H1 (cell line): ENCODE results near the gene AKAP8. TPM values are rescaled to one million over a fixed set of nuclear protein-coding genes. Genes with fewer than 3 reads are reported as not detected.

Experiments
- CTCF ChIA-PET: fragments of 300-600 bp; sonication (Branson Sonifier 250); formaldehyde crosslinking; loops from one replicate; lab custom pipeline; 2021; ENCODE audit not compliant: partially characterized antibody; lab: Charles Lee
- POLR2A ChIA-PET: fragments of 300-600 bp; sonication (Branson Sonifier 250); formaldehyde crosslinking; loops from one replicate; lab custom pipeline; 2021; ENCODE audit warnings: inconsistent platforms; ENCODE audit not compliant: partially characterized antibody; lab: Charles Lee
- DNase-seq, 2 experiments: peaks; one replicate each; pipeline versions ENCODE4 v3.0.0 to v3.0.0-alpha.2; 2010 to 2022; ENCODE audit warnings: low spot score in 2 of 2, low read depth in 1 of 2, mixed read lengths in 1 of 2
- FAIRE-seq: peaks from 2 replicates; lab custom pipeline; 2011; peaks lifted over from hg19 to GRCh38; lab: Jason Lieb, UNC
- H2AFZ ChIP-seq: 2 replicates; pipeline ENCODE4 v1.8.1; 2012; ENCODE audit warnings: low read length, inconsistent platforms
- H2AK5ac ChIP-seq: 2 replicates; pipeline ENCODE4 v1.6.1; 2013; ENCODE audit warnings: low read depth, low read length
- H2BK120ac ChIP-seq: replicated peaks from 2 replicates; pipeline ENCODE3; 2013; ENCODE audit warnings: low read depth, low read length, inconsistent platforms
- H2BK12ac ChIP-seq: 2 replicates; pipeline ENCODE4 v1.6.1; 2013; ENCODE audit warnings: low read depth, low read length
- H2BK15ac ChIP-seq: 2 replicates; pipeline ENCODE4 v1.6.1; 2013; ENCODE audit warnings: low read length
- H2BK20ac ChIP-seq: 2 replicates; pipeline ENCODE4 v1.6.1; 2013; ENCODE audit warnings: low read length
- H2BK5ac ChIP-seq: 2 replicates; pipeline ENCODE4 v1.6.1; 2013; ENCODE audit warnings: low read depth, low read length
- H3K14ac ChIP-seq: 2 replicates; pipeline ENCODE4 v1.6.1; 2013; ENCODE audit warnings: inconsistent platforms; ENCODE audit not compliant: insufficient read length
- H3K18ac ChIP-seq: 2 replicates; pipeline ENCODE4 v1.6.1; 2013; ENCODE audit warnings: low read length; ENCODE audit errors: extremely low read depth
- H3K23ac ChIP-seq: 2 replicates; pipeline ENCODE4 v1.6.1; 2013; ENCODE audit warnings: inconsistent platforms; ENCODE audit not compliant: insufficient read length
- H3K23me2 ChIP-seq: 2 replicates; pipeline ENCODE4 v1.6.1; 2013; ENCODE audit warnings: low read depth, low read length
- H3K27ac ChIP-seq: 2 replicates; pipeline ENCODE4 v1.6.1; 2011; ENCODE audit warnings: low read depth, low read length, inconsistent platforms
- H3K27me3 ChIP-seq, 4 experiments: replicated peaks in 1 of 4; 1 replicate in 1 of 4; 2 replicates in 3 of 4; pipeline versions ENCODE4 v1.6.1 to v1.8.1; 2011 to 2013; ENCODE audit warnings: low read length in 3 of 4, mild to moderate bottlenecking in 3 of 4, inconsistent platforms in 2 of 4, mixed read lengths in 2 of 4, moderate library complexity in 1 of 4; ENCODE audit not compliant: control insufficient read depth in 3 of 4, insufficient read depth in 3 of 4; ENCODE audit errors: extremely low read depth in 1 of 4
- H3K36me3 ChIP-seq, 4 experiments: 2 replicates each; pipeline versions ENCODE4 v1.6.1 to v1.8.1; 2011 to 2013; ENCODE audit warnings: mild to moderate bottlenecking in 4 of 4, low read length in 3 of 4, moderate library complexity in 2 of 4, control low read depth in 1 of 4, inconsistent platforms in 1 of 4; ENCODE audit not compliant: insufficient read depth in 4 of 4, control insufficient read depth in 2 of 4
- H3K4ac ChIP-seq: replicated peaks from 2 replicates; pipeline ENCODE3; 2013; ENCODE audit warnings: low read length, low read depth, mixed read lengths, inconsistent platforms; ENCODE audit not compliant: insufficient read length
- H3K4me1 ChIP-seq, 4 experiments: replicated peaks in 1 of 4; 1 replicate in 1 of 4; 2 replicates in 3 of 4; pipeline versions ENCODE4 v1.6.1 to v1.8.1; 2011 to 2013; ENCODE audit warnings: low read length in 3 of 4, inconsistent platforms in 2 of 4, mixed read lengths in 1 of 4; ENCODE audit not compliant: insufficient read depth in 4 of 4, control insufficient read depth in 3 of 4
- H3K4me2 ChIP-seq, 2 experiments: 2 replicates each; pipeline versions ENCODE4 v1.6.1 to v1.8.1; 2011 to 2013; ENCODE audit warnings: low read depth in 2 of 2, low read length in 2 of 2, control low read depth in 1 of 2, inconsistent platforms in 1 of 2, mild to moderate bottlenecking in 1 of 2; ENCODE audit not compliant: insufficient read depth in 1 of 2
- H3K4me3 ChIP-seq, 4 experiments: fragments of 200-600, 300-600 bp in 1 of 4; sonication (generic), shearing (Covaris generic), sonication (Bioruptor Twin) in 1 of 4; 2 replicates each; pipeline versions ENCODE4 v1.5.1 to v1.8.1; 2011 to 2016; ENCODE audit warnings: low read length in 4 of 4, low read depth in 3 of 4, control low read depth in 2 of 4, inconsistent platforms in 2 of 4, mild to moderate bottlenecking in 2 of 4, mixed read lengths in 1 of 4, moderate library complexity in 1 of 4; ENCODE audit not compliant: insufficient read depth in 2 of 4; ENCODE audit errors: extremely low read depth in 1 of 4
- H3K56ac ChIP-seq: replicated peaks from 2 replicates; pipeline ENCODE3; 2013; ENCODE audit warnings: low read depth, mild to moderate bottlenecking, mixed read lengths, low read length, inconsistent platforms; ENCODE audit not compliant: insufficient read length
- H3K79me1 ChIP-seq: 2 replicates; pipeline ENCODE4 v1.6.1; 2013; ENCODE audit warnings: low read depth, low read length, control low read depth
- H3K79me2 ChIP-seq, 2 experiments: 2 replicates each; pipeline versions ENCODE4 v1.6.1 to v1.8.1; 2012 to 2013; ENCODE audit warnings: low read length in 2 of 2, mild to moderate bottlenecking in 2 of 2, inconsistent platforms in 1 of 2; ENCODE audit not compliant: insufficient read depth in 2 of 2, control insufficient read depth in 1 of 2
- H3K9ac ChIP-seq, 4 experiments: replicated peaks in 1 of 4; 1 replicate in 1 of 4; 2 replicates in 3 of 4; pipeline versions ENCODE4 v1.6.1 to v1.8.1; 2011 to 2013; ENCODE audit warnings: low read depth in 3 of 4, low read length in 3 of 4, control low read depth in 2 of 4, mild to moderate bottlenecking in 2 of 4, moderate library complexity in 2 of 4, inconsistent platforms in 1 of 4; ENCODE audit errors: extremely low read depth in 1 of 4
- H3K9me3 ChIP-seq, 2 experiments: 2 replicates each; pipeline versions ENCODE4 v1.6.1 to v1.8.1; 2012 to 2013; ENCODE audit warnings: mild to moderate bottlenecking in 2 of 2, moderate library complexity in 2 of 2, control low read depth in 1 of 2, inconsistent platforms in 1 of 2, low read depth in 1 of 2, low read length in 1 of 2, mixed read lengths in 1 of 2; ENCODE audit not compliant: insufficient read depth in 2 of 2
- H4K20me1 ChIP-seq, 2 experiments: replicated peaks in 1 of 2; 2 replicates each; pipeline versions ENCODE3 to v1.8.1; 2011 to 2013; ENCODE audit warnings: inconsistent platforms in 2 of 2, low read length in 2 of 2, mild to moderate bottlenecking in 1 of 2; ENCODE audit not compliant: insufficient read depth in 2 of 2, control insufficient read depth in 1 of 2
- H4K5ac ChIP-seq: 2 replicates; pipeline ENCODE4 v1.6.1; 2013; ENCODE audit warnings: low read length, low read depth, mixed read lengths, inconsistent platforms; ENCODE audit not compliant: insufficient read length
- H4K8ac ChIP-seq: 2 replicates; pipeline ENCODE4 v1.8.0; 2013; ENCODE audit warnings: mild to moderate bottlenecking, moderate library complexity, low read length, inconsistent platforms; ENCODE audit not compliant: insufficient read depth; ENCODE audit errors: extremely low read depth
- H4K91ac ChIP-seq: replicated peaks from 2 replicates; pipeline ENCODE3; 2013; ENCODE audit warnings: low read length, mixed read lengths, inconsistent platforms; ENCODE audit not compliant: insufficient read length
- CBX8 ChIP-seq: fragments of 300-800, 300-1000 bp; sonication (generic); IDR thresholded peaks from 2 replicates; pipeline ENCODE4 v1.7.1; 2016; ENCODE audit warnings: low read depth, low read length, borderline replicate concordance
- WGBS, 2 experiments: shearing (Covaris generic) in 1 of 2; methylation state at CpG; one replicate each; pipeline versions ENCODE4 v1.1.6 to v1.1.7; 2013 to 2015; ENCODE audit warnings: low lambda C conversion rate in 2 of 2, mixed read lengths in 2 of 2, inconsistent platforms in 1 of 2, low coverage in 1 of 2, missing lambda C conversion rate in 1 of 2; ENCODE audit not compliant: insufficient replicate concordance in 2 of 2, insufficient coverage in 1 of 2, insufficient read length in 1 of 2; ENCODE audit errors: extremely low coverage in 1 of 2, missing lambda C conversion rate in 1 of 2; 5-methylcytosine and 5-hydroxymethylcytosine counted together
- polyA plus RNA-seq, 7 experiments: library from polyadenylated mRNA; depleted of rRNA in 3 of 7; stranded (reverse) in 5 of 7; unstranded in 2 of 7; fragments of >200 nt in 5 of 7; fragments of 200-250 nt in 2 of 7; gene quantifications; 1 replicate in 5 of 7; 2 replicates in 1 of 7; 4 replicates in 1 of 7; pipeline versions ENCODE4 v1.2.1 to v1.2.3, GENCODE V29; 2011 to 2013; ENCODE audit warnings: missing spikeins in 2 of 7, mixed read lengths in 2 of 7
- total RNA-seq: library from RNA; stranded (reverse); fragmentation: NEBNext Ultra II Directional; extraction: Animal tissue kit (Norgen Biotek cat#: 25700); gene quantifications from 2 replicates; pipeline ENCODE4 v1.2.1, GENCODE V29; 2021

Gene AKAP8
- total and polyA plus RNA-seq, 2 of the 8 experiments (the other 6 are each of a cell fraction or from before 2014, with no cell fraction given) = 17.0 to 41.0 TPM

- no peak for FAIRE-seq
- H2AFZ ChIP-seq = no peak overlapping the region
- POLR2A ChIA-PET = interaction anchor here (0.8 to 7.0 kb wide), 4 partner anchors 12 to 19 kb away, joined by 3 to 36 read pairs (median 4); partner anchors contain the start of gene AKAP8
- no peak overlapping the region for H3K56ac ChIP-seq
- CTCF ChIA-PET = interaction anchor here (0.9 to 1.5 kb wide), 5 partner anchors 12 to 146 kb away, joined by 3 to 4 read pairs (median 3); no protein-coding TSS in a partner anchor
- H3K4me1 ChIP-seq = no peaks in the 10 kb centered on the region
- H2BK15ac ChIP-seq = no peak overlapping the region
- no peak overlapping the region for H3K14ac ChIP-seq
- peaks cover 7 to 39% of the 10 kb centered on the region in 2 experiments; a peak in 3 of 4 replicates for H3K79me2 ChIP-seq
- H3K23me2 ChIP-seq = no peaks in the 10 kb centered on the region
- H3K9ac ChIP-seq = no peak overlapping the region
- H4K8ac ChIP-seq = no peak overlapping the region; the same call in 1 of the 2 replicates
- no peak for TF ChIP-seq CBX8
- H3K23ac ChIP-seq = no peak overlapping the region
- H3K4ac ChIP-seq = no peak overlapping the region
- no peak overlapping the region for H2BK12ac ChIP-seq
- no peak overlapping the region for H2BK120ac ChIP-seq
- peaks cover 28 to 60% (median 42%) of the 10 kb centered on the region in 4 experiments for H3K36me3 ChIP-seq
- H2AK5ac ChIP-seq = no peak overlapping the region
- H4K20me1 ChIP-seq = peaks cover 19 to 31% of the 10 kb centered on the region in 2 experiments
- H3K9me3 ChIP-seq = no peaks in the 10 kb centered on the region
- WGBS, 2 experiments = 92% methylated on average over 47 of the region's 50 CpGs; no CpG with 5 or more reads in 1 of the 2 experiments
- H2BK5ac ChIP-seq = no peak overlapping the region
- H3K4me2 ChIP-seq = no peak overlapping the region
- H4K5ac ChIP-seq = no peak overlapping the region
- H3K27me3 ChIP-seq = no peaks in the 10 kb centered on the region
- no peak for DNase-seq
- no peak overlapping the region for H3K27ac ChIP-seq
- H3K18ac ChIP-seq = no peak overlapping the region
- no peak overlapping the region for H4K91ac ChIP-seq
- H3K79me1 ChIP-seq = peaks cover 22% of the 10 kb centered on the region
- no peak overlapping the region for H2BK20ac ChIP-seq
- H3K4me3 ChIP-seq = no peak overlapping the region
Observed at GRCh38 chr19:15398501-15399233, 19.1 kb upstream of the AKAP8 start.
